Embryonic facial prominence (tissue), 1 donor: ENCODE data around the gene GNL2.
"Not testable (repeated sequence)": the region's sequence is repeated elsewhere in the genome, so short reads cannot be mapped to it uniquely, and the experiment has no call there.

Experiments
- DNase-seq: peaks from one replicate; pipeline ENCODE4 v3.0.0-alpha.2; 2016; ENCODE audit errors: extremely low spot score

Gene GNL2

GRCh38 chr1:37606481-37607263, 10.9 kb upstream of the GNL2 start:
- DNase-seq = no peak

GRCh38 chr1:37605806-37606474, 10.2 kb upstream of the GNL2 start:
- DNase-seq = no peak

- no peak for DNase-seq
These were observed 9.4 kb upstream of the GNL2 start for GRCh38 chr1:37605061-37605650.

GRCh38 chr1:37602750-37603694, 7.3 kb upstream of the GNL2 start:
- no peak for DNase-seq

- no peak for DNase-seq
These were observed 5.7 kb upstream of the GNL2 start for GRCh38 chr1:37601441-37601840.

- no peak for DNase-seq
These were observed 4.2 kb upstream of the GNL2 start for GRCh38 chr1:37599940-37600339.

GRCh38 chr1:37596182-37596667, 488 bp upstream of the GNL2 start:
- no peak for DNase-seq

DNA sequence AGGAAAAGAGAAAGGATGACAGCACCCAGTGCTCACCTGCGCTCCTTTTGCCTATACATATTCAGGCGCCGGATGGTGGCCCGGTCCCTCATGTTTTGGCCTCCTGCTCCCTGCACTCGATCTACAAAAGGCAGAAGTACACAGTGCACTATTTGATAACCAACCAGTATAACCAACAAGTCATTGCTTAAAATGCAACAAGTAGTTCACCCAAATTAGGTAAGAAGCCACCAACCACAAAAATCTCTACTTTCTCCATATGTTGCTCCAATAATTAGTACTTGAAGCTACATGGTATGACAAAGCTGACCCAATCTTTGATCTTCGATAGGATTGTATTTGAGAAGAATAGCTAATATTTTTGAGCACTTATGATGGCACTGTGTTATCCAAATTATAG, 2.0 kb downstream of the GNL2 start:
- DNase-seq = no peak

- no peak for DNase-seq
These were observed 6.8 kb downstream of the GNL2 start for GRCh38 chr1:37588939-37589338.

- DNase-seq = not testable (repeated sequence)
These were observed 11.2 kb downstream of the GNL2 start for GRCh38 chr1:37584544-37584943.

DNA sequence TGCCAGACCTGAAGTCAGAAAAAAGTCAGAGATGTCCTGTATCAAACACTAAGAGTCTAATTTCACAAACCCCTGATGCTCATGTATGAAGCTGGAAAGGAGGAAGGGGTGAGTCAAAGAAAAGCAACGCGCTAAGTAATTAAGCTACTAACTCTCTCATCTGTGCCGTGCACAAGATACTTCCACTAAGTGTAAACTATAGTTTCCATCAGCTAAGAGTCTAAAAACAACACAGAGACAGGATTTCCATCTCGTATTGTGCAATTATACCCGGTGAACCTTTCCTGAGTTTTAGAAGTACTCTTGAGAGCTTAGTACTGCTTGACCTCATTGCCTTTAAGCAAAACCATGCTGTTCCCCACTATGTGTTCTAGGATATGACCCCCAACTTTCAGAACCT, 20.0 kb downstream of the GNL2 start:
- DNase-seq = no peak

GRCh38 chr1:37574834-37575480, 20.8 kb downstream of the GNL2 start:
- DNase-seq = no peak

DNA sequence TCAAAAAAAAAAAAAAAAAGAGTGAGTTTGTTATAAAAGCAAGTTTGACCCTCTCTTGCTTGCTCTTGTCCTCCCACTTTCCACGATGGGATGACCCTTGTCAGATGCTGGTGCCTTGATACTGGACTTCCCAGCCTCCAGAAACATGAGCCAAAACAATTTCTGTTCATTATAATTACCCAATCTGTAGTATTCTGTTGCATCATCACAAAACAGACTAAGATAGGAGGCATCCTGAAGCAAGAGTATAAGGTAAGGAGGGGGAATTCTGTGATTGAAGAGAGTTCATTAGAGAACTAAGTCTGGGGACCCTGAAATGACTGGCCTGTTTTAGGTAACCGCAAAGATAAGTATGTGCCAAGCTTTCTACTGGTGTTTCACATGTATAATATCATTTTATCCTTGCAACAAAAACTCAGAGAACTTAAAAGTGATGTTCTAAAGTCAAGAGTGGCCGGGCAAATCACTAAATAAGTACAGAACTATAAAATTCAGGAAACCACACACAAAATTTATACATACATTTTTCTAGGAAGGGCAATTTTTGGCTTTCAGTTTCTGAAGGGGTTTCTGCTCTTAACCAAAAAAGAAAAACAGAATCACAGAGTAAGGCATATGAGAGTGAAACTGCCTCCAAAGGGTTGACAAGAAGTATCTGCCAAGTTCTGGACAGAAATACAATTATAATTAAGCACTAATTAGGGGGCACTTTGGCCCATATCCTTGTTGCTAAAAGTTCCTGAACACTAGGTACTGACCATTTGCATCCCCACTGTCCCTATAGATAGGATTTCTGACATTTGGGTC, 25.0 kb downstream of the GNL2 start:
- DNase-seq = no peak

- DNase-seq = no peak
These were observed 28.7 kb downstream of the GNL2 start for GRCh38 chr1:37567023-37567422.

DNA sequence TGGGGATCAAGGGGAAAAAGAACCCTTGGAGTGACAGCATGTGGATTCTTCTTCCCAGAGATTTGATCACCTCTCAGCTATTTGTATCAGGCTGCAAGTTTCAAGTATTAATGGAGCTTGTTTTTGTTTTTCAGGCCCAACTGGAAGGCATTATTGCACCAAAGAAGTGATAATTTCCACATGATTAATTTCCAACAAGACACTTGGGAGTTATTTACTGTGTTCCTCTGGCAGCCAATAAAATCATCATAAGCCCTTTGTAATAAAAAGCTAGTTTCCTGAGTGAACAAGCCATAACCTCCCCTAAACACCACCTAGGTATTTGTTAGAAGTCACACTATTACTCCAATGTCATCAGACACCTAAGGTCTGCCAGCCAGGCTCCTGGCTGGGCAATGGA, 30.8 kb downstream of the GNL2 start:
- no peak for DNase-seq

DNA sequence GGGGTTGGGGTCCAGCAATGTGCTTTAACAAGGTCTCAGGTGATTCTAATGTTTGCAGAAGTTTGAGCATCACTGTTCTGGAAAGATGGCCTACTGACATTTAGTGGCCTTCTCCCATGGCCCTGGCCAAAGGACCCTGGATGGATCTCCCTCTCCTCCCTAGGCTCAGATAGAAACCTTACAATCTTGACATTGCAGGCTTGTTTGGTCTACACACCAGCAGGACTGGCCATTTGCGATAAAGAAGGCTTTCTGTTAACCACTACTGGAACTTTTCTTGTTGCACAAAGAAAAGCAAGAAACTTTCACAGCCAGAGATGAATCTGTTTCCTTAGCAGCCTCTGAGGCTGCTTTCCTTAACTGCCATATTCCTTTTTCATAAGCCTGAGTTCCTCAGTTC, 32.8 kb downstream of the GNL2 start:
- no peak for DNase-seq

GRCh38 chr1:37561133-37562132, 34.3 kb downstream of the GNL2 start:
- DNase-seq = no peak

- no peak for DNase-seq
These were observed 35.2 kb downstream of the GNL2 start for GRCh38 chr1:37560401-37561132.
